GM18505 (cell line): Measurements from ENCODE around the gene C11orf87.

Source experiments
- ATAC-seq: cut with Tn5 transposase; IDR thresholded peaks from one replicate; pipeline ENCODE4 v1.9.1; 2021; ENCODE audit not compliant: unreplicated experiment
- POLR2A ChIP-seq: IDR thresholded peaks from 4 replicates; pipeline ENCODE4 v1.6.1; 2011; ENCODE audit warnings: borderline replicate concordance; ENCODE audit not compliant: insufficient read depth, insufficient read length; ENCODE audit errors: extremely low read depth

Gene C11orf87

GRCh38 chr11:109421981-109422869 is at the start of gene C11orf87:
C11orf87 (plus strand) TSS chr11:109422190; CDS start chr11:109423634, 1,444 bp downstream.
- no peak for TF ChIP-seq POLR2A
- ATAC-seq = no peak

- ATAC-seq = no peak
Observed at GRCh38 chr11:109374032-109374431, 48.0 kb upstream of the C11orf87 start.

GRCh38 chr11:109374441-109374840 is 47.5 kb upstream of the C11orf87 start:
- no peak for ATAC-seq
- TF ChIP-seq POLR2A = no peak

More at GRCh38 chr11:109374032-109374431, 48.0 kb upstream of the C11orf87 start:
- no peak for TF ChIP-seq POLR2A

GRCh38 chr11:109377039-109377742 is 44.8 kb upstream of the C11orf87 start:
- TF ChIP-seq POLR2A = no peak

GRCh38 chr11:109378034-109378433 is 44.0 kb upstream of the C11orf87 start:
- TF ChIP-seq POLR2A = no peak
- ATAC-seq = no peak

More at GRCh38 chr11:109377039-109377742, 44.8 kb upstream of the C11orf87 start:
- ATAC-seq = no peak

- ATAC-seq = no peak
- no peak for TF ChIP-seq POLR2A
Observed at GRCh38 chr11:109383306-109383705, 38.7 kb upstream of the C11orf87 start.

GRCh38 chr11:109384873-109385272 is 37.1 kb upstream of the C11orf87 start:
- no peak for ATAC-seq
- TF ChIP-seq POLR2A = no peak

GRCh38 chr11:109388982-109389381 is 33.0 kb upstream of the C11orf87 start:
- no peak for TF ChIP-seq POLR2A
- no peak for ATAC-seq

- TF ChIP-seq POLR2A = no peak
- no peak for ATAC-seq
Observed at GRCh38 chr11:109390752-109391151, 31.2 kb upstream of the C11orf87 start.

- ATAC-seq = no peak
- no peak for TF ChIP-seq POLR2A
Observed at GRCh38 chr11:109401545-109401944, 20.4 kb upstream of the C11orf87 start.

GRCh38 chr11:109405671-109406070 is 16.3 kb upstream of the C11orf87 start:
- no peak for ATAC-seq
- no peak for TF ChIP-seq POLR2A

- no peak for ATAC-seq
- TF ChIP-seq POLR2A = no peak
Observed at GRCh38 chr11:109416601-109417000, 5.4 kb upstream of the C11orf87 start.

- no peak for TF ChIP-seq POLR2A
- no peak for ATAC-seq
Observed at GRCh38 chr11:109422870-109423465, 978 bp downstream of the C11orf87 start.

GRCh38 chr11:109423466-109424190 is 1.6 kb downstream of the C11orf87 start:
- TF ChIP-seq POLR2A = no peak
- no peak for ATAC-seq

- ATAC-seq = no peak
- TF ChIP-seq POLR2A = no peak
Observed at GRCh38 chr11:109424901-109425300, 2.9 kb downstream of the C11orf87 start.
